A549 (cell line): ENCODE measurements around the gene FNDC10. TPM values are rescaled to one million over a fixed set of nuclear protein-coding genes. Genes with fewer than 3 reads are reported as not detected.
A peak's percentile ranks its signal among the peaks of the same experiment; 100 is the strongest.

Source experiments
- ATAC-seq, 2 experiments: fragments of 200-7000 bp in 1 of 2; fragments of >200 bp in 1 of 2; cut with Nextera tagmentation in 1 of 2; cut with Tn5 transposase in 1 of 2; 3 replicates each; pipeline versions ENCODE4 v1.8.0 to v1.9.1; 2018 to 2020; ENCODE audit warnings: mild to moderate bottlenecking in 1 of 2, moderate library complexity in 1 of 2
- CTCF ChIA-PET: fragments of 300-600 bp; sonication (Branson Sonifier 250); formaldehyde crosslinking; extraction: SDS; loops from one replicate; lab custom pipeline; 2021; ENCODE audit warnings: antibody characterized with exemption, inconsistent platforms; lab: Yijun Ruan, JAX
- POLR2A ChIA-PET: fragments of 350-600 bp; formaldehyde crosslinking; extraction: SDS; loops from one replicate; lab custom pipeline; 2021; ENCODE audit warnings: antibody characterized with exemption, inconsistent platforms; lab: Yijun Ruan, JAX
- DNase-seq, 2 experiments: peaks; one replicate each; pipeline versions ENCODE4 v3.0.0 to v3.0.0-alpha.2; 2011 to 2016; ENCODE audit warnings: low read depth in 1 of 2, low spot score in 1 of 2
- FAIRE-seq: peaks from 2 replicates; lab custom pipeline; 2011; peaks lifted over from hg19 to GRCh38; lab: Jason Lieb, UNC
- H3K27ac ChIP-seq, 2 experiments: fragments of >200 bp; sonication (Bioruptor Twin); formaldehyde crosslinking; 3 replicates each; pipeline ENCODE4 v1.5.1; 2016 to 2017
- H3K4me1 ChIP-seq: fragments of >200 bp; sonication (Bioruptor Twin); formaldehyde crosslinking; 3 replicates; pipeline ENCODE4 v1.6.1; 2016
- H3K4me2 ChIP-seq: fragments of >200 bp; sonication (Bioruptor Twin); formaldehyde crosslinking; 3 replicates; pipeline ENCODE4 v1.6.1; 2016
- H3K4me3 ChIP-seq: fragments of >200 bp; sonication (Bioruptor Twin); formaldehyde crosslinking; 3 replicates; pipeline ENCODE4 v1.5.1; 2016
- H3K9me3 ChIP-seq: fragments of >200 bp; sonication (Bioruptor Twin); formaldehyde crosslinking; 3 replicates; pipeline ENCODE4 v1.6.1; 2016
- BHLHE40 ChIP-seq: IDR thresholded peaks from 2 replicates; pipeline ENCODE4 v1.6.1; 2012; ENCODE audit warnings: low read depth, low read length, inconsistent platforms
- CBX2 ChIP-seq: fragments of 200-600 bp; sonication (generic); IDR thresholded peaks from 2 replicates; pipeline ENCODE4 v1.6.1; 2016; ENCODE audit warnings: low read depth, mild to moderate bottlenecking, borderline replicate concordance
- CHD2 ChIP-seq: fragments of 150-350 bp; IDR thresholded peaks from 2 replicates; pipeline ENCODE4 v1.6.1; 2014; ENCODE audit warnings: low read length; ENCODE audit not compliant: partially characterized antibody
- EHF ChIP-seq: fragments of 250-450 bp; sonication (Bioruptor Pico); IDR thresholded peaks from 2 replicates; pipeline ENCODE4 v1.5.0; 2020; ENCODE audit warnings: mild to moderate bottlenecking
- EP300 ChIP-seq, 2 experiments: fragments of >200 bp; sonication (Bioruptor Twin); formaldehyde crosslinking; IDR thresholded peaks; 2 replicates in 1 of 2; 3 replicates in 1 of 2; pipeline ENCODE4 v1.6.1; 2016 to 2017
- ESRRA ChIP-seq: fragments of 150-350 bp; IDR thresholded peaks from 2 replicates; pipeline ENCODE4 v1.6.1; 2014; ENCODE audit warnings: mild to moderate bottlenecking, low read length, borderline replicate concordance
- FOSB ChIP-seq: fragments of 250-450 bp; sonication (Bioruptor Pico); IDR thresholded peaks from 2 replicates; pipeline ENCODE4 v1.5.0; 2020; ENCODE audit warnings: mild to moderate bottlenecking, moderate library complexity
- FOSL2 ChIP-seq, 2 experiments: fragments of 450-650 bp in 1 of 2; fragments of >200 bp in 1 of 2; sonication (Bioruptor Twin) in 1 of 2; formaldehyde crosslinking; IDR thresholded peaks; 2 replicates each; pipeline versions ENCODE4 v1.5.0 to v1.6.1; 2016 to 2020; ENCODE audit warnings: mild to moderate bottlenecking in 1 of 2, moderate library complexity in 1 of 2
- FOXS1 ChIP-seq: fragments of 250-450 bp; sonication (Bioruptor Pico); IDR thresholded peaks from 2 replicates; pipeline ENCODE4 v1.5.0; 2020; ENCODE audit warnings: mild to moderate bottlenecking, moderate library complexity
- GATA3 ChIP-seq: IDR thresholded peaks from 2 replicates; pipeline ENCODE4 v1.6.1; 2012; ENCODE audit warnings: borderline replicate concordance
- HDAC2 ChIP-seq: fragments of 200-600 bp; sonication (generic); IDR thresholded peaks from 2 replicates; pipeline ENCODE4 v1.6.1; 2016
- HOXA7 ChIP-seq: fragments of 250-450 bp; sonication (Bioruptor Pico); IDR thresholded peaks from 2 replicates; pipeline ENCODE4 v1.5.0; 2020; ENCODE audit warnings: mild to moderate bottlenecking, moderate library complexity
- HOXB5 ChIP-seq: fragments of 250-450 bp; sonication (Bioruptor Pico); IDR thresholded peaks from 2 replicates; pipeline ENCODE4 v1.5.0; 2020; ENCODE audit warnings: mild to moderate bottlenecking, moderate library complexity
- JUN ChIP-seq, 2 experiments: fragments of >200 bp; sonication (Bioruptor Twin); formaldehyde crosslinking; IDR thresholded peaks; 2 replicates in 1 of 2; 3 replicates in 1 of 2; pipeline ENCODE4 v1.6.1; 2016 to 2017
- MAZ ChIP-seq: fragments of 150-350 bp; IDR thresholded peaks from 2 replicates; pipeline ENCODE4 v1.6.1; 2014; ENCODE audit warnings: antibody characterized with exemption, low read depth, low read length, borderline replicate concordance
- NR3C1 ChIP-seq: fragments of >200 bp; sonication (Bioruptor Twin); formaldehyde crosslinking; IDR thresholded peaks from 3 replicates; pipeline ENCODE4 v1.6.1; 2017
- POLR2A ChIP-seq: IDR thresholded peaks from 2 replicates; pipeline ENCODE4 v1.6.1; 2012; ENCODE audit warnings: mild to moderate bottlenecking, low read length
- POLR2AphosphoS2 ChIP-seq: conservative IDR thresholded peaks from 2 replicates; pipeline ENCODE4 v1.6.1; 2012; ENCODE audit warnings: low read length, improper control_type of control experiment, inconsistent platforms
- RAD21 ChIP-seq, 2 experiments: fragments of >200 bp in 1 of 2; sonication (Bioruptor Twin) in 1 of 2; formaldehyde crosslinking in 1 of 2; IDR thresholded peaks in 1 of 2; conservative IDR thresholded peaks in 1 of 2; 2 replicates in 1 of 2; 3 replicates in 1 of 2; pipeline ENCODE4 v1.6.1; 2012 to 2018; ENCODE audit warnings: inconsistent platforms in 1 of 2
- RFX5 ChIP-seq: fragments of 450-650 bp; IDR thresholded peaks from 2 replicates; pipeline ENCODE4 v1.7.1; 2014; ENCODE audit warnings: antibody characterized with exemption, mild to moderate bottlenecking, moderate library complexity
- RNF2 ChIP-seq: fragments of 200-600 bp; sonication (generic); IDR thresholded peaks from 2 replicates; pipeline ENCODE4 v1.6.1; 2016; ENCODE audit warnings: low read depth, mild to moderate bottlenecking, antibody characterized with exemption, moderate library complexity, borderline replicate concordance
- SREBF2 ChIP-seq: fragments of 450-650 bp; IDR thresholded peaks from 2 replicates; pipeline ENCODE4 v1.6.1; 2014; ENCODE audit warnings: mild to moderate bottlenecking, moderate library complexity
- ZNF302 ChIP-seq: fragments of 250-450 bp; sonication (Bioruptor Pico); IDR thresholded peaks from 2 replicates; pipeline ENCODE4 v1.9.0; 2021; ENCODE audit warnings: inconsistent platforms, mild to moderate bottlenecking, moderate library complexity
- ZSCAN20 ChIP-seq: fragments of 250-450 bp; sonication (Bioruptor Pico); IDR thresholded peaks from 2 replicates; pipeline ENCODE4 v1.8.0; 2022; ENCODE audit warnings: mild to moderate bottlenecking, moderate library complexity
- whole genome bisulfite sequencing: methylation state at CpG from one replicate; pipeline ENCODE4 v1.1.6; 2017; ENCODE audit errors: missing lambda C conversion rate; 5-methylcytosine and 5-hydroxymethylcytosine counted together
- polyA plus RNA-seq, 4 experiments: library from polyadenylated mRNA; depleted of rRNA in 3 of 4; stranded (reverse); fragments of >200 nt; fragmentation: RNase III in 1 of 4; extraction: RNeasy Plus Mini Kit Qiagen cat#74134 plus additional on column Dnase treatment in 1 of 4; gene quantifications; 2 replicates in 3 of 4; 3 replicates in 1 of 4; pipeline ENCODE4 v1.2.3, GENCODE V29; 2011 to 2017
- TF ChIP-seq, protein P1 (sequence below): fragments of 450-650 bp; IDR thresholded peaks from 2 replicates; pipeline ENCODE4 v1.6.1; 2014; ENCODE audit warnings: antibody characterized with exemption
- TF ChIP-seq, protein P2 (sequence below): IDR thresholded peaks from 2 replicates; pipeline ENCODE4 v1.6.1; 2012; ENCODE audit warnings: low read depth, borderline replicate concordance
- TF ChIP-seq, protein P3 (sequence below): fragments of 200-600 bp; sonication (generic); IDR thresholded peaks from 2 replicates; pipeline ENCODE4 v1.6.1; 2016; ENCODE audit warnings: antibody characterized with exemption, mild to moderate bottlenecking, moderate library complexity
- TF ChIP-seq, protein P4 (sequence below): fragments of 250-450 bp; sonication (Bioruptor Pico); IDR thresholded peaks from 2 replicates; pipeline ENCODE4 v1.5.0; 2021; ENCODE audit warnings: mild to moderate bottlenecking, moderate library complexity, borderline replicate concordance
- TF ChIP-seq, protein P5 (sequence below): IDR thresholded peaks from 2 replicates; pipeline ENCODE4 v1.6.1; 2012
- TF ChIP-seq, protein P6 (sequence below): fragments of >200 bp; sonication (Bioruptor Twin); formaldehyde crosslinking; IDR thresholded peaks from 3 replicates; pipeline ENCODE4 v1.6.1; 2016

Gene FNDC10
- polyA plus RNA-seq, 2 of the 4 experiments (the other 2 are of a cell fraction): 0.56 to 4.0 TPM

DNA sequence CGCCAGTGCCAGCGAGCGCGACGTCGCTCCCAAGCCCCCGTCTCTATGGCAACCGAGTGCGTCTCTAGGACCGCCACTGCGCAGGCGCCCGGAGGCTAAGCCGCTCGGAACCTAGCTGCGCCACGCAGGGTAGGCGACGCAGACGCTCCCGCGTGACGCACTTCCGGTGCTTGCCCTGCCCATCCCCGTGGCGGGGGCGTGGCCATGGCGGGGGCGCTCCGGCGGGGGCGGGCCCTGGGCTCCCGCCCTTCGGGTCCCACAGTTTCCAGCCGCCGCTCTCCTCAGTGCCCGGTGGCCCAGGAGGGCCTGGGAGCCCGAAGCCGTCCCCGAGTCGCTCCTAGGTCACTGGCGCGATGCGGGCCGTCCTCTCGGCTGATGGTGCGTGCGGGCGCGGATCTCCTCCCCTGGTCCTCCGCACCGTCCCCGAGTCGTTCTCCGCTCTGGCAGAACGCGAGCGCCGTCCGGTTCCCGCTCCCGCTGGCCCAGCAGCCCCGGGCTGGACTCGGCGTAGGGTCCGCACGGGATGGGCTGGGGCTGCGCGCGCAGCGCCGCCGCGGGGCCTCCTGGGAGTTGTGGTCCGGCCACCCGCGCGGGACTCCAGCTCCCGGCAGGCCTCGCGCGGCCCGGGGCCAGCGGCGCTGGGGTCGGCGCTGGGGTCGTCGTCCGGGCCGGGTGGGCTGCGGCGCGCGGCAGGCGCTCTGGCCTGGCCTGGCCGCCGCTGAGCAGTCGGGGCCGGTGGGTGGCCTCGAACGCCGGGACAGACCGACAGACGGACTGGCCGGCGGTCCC is 15.5 kb upstream of the FNDC10 start, which contains the start of gene MIB2:
MIB2 (plus strand) TSS at position 245 of the 789 bp plus-strand sequence. CDS start 7,953 bp downstream, outside the sequence.
- POLR2A ChIA-PET: interaction anchor here (0.6 to 1.0 kb wide), 3 partner anchors 13 to 294 kb away, joined by 3 to 9 read pairs (median 4); no protein-coding TSS in a partner anchor
- WGBS: no CpG with 5 or more reads among the region's 107 CpGs
- H3K4me2 ChIP-seq: peak within 1 kb of the TSS; percentile 93
- H3K4me1 ChIP-seq: peaks cover 17% of the 10 kb centered on the region
- peak; percentile 86 to 91 for ATAC-seq
- CTCF ChIA-PET: interaction anchor here (2.7 kb wide), 1 partner anchor 18 kb away, joined by 9 read pairs; no protein-coding TSS in a partner anchor
- FAIRE-seq: no peak
- no peaks in the 10 kb centered on the region for H3K9me3 ChIP-seq
- peak within 1 kb of the TSS; percentile 79 for H3K4me3 ChIP-seq
- H3K27ac ChIP-seq: peak within 1 kb of the TSS; percentile 98 to 99
- peak; percentile 94 for DNase-seq
- TF ChIP-seq NR3C1 (no peak), EHF (CRISPR knock-in tag) (no peak), RNF2 (no peak), ZSCAN20 (no peak), EP300 (IDR thresholded peaks at IDR 0.05) (no peak), RAD21 (conservative IDR thresholded peaks at IDR 0.05 in 1 of 2, IDR thresholded peaks at IDR 0.05 in 1 of 2) (no peak), HDAC2 (no peak), CBX2 (no peak), POLR2A (peak; percentile 59), FOXS1 (CRISPR knock-in tag) (no peak), BHLHE40 (no peak), POLR2AphosphoS2 (no peak), GATA3 (no peak), ESRRA (no peak), HOXA7 (CRISPR knock-in tag) (no peak), RFX5 (peak; percentile 90), ZNF302 (CRISPR knock-in tag) (no peak), CHD2 (no peak), SREBF2 (no peak), FOSB (CRISPR knock-in tag) (no peak), MAZ (0 out of 2 replicates have a peak, but pooled peaks have one; percentile 29), JUN (IDR thresholded peaks at IDR 0.05) (peak in 1 of 2 experiments; percentile 87; a peak in 3 of 5 replicates), HOXB5 (CRISPR knock-in tag) (no peak), FOSL2 (IDR thresholded peaks at IDR 0.05) (no peak), FOSL2 (CRISPR knock-in tag; IDR thresholded peaks at IDR 0.05) (no peak)
- TF ChIP-seq, protein P1, sequence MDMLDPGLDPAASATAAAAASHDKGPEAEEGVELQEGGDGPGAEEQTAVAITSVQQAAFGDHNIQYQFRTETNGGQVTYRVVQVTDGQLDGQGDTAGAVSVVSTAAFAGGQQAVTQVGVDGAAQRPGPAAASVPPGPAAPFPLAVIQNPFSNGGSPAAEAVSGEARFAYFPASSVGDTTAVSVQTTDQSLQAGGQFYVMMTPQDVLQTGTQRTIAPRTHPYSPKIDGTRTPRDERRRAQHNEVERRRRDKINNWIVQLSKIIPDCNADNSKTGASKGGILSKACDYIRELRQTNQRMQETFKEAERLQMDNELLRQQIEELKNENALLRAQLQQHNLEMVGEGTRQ: peak; percentile 26; the same call in 1 of the 2 replicates
- TF ChIP-seq, protein P2, sequence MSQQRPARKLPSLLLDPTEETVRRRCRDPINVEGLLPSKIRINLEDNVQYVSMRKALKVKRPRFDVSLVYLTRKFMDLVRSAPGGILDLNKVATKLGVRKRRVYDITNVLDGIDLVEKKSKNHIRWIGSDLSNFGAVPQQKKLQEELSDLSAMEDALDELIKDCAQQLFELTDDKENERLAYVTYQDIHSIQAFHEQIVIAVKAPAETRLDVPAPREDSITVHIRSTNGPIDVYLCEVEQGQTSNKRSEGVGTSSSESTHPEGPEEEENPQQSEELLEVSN: no peak
- TF ChIP-seq, protein P3, sequence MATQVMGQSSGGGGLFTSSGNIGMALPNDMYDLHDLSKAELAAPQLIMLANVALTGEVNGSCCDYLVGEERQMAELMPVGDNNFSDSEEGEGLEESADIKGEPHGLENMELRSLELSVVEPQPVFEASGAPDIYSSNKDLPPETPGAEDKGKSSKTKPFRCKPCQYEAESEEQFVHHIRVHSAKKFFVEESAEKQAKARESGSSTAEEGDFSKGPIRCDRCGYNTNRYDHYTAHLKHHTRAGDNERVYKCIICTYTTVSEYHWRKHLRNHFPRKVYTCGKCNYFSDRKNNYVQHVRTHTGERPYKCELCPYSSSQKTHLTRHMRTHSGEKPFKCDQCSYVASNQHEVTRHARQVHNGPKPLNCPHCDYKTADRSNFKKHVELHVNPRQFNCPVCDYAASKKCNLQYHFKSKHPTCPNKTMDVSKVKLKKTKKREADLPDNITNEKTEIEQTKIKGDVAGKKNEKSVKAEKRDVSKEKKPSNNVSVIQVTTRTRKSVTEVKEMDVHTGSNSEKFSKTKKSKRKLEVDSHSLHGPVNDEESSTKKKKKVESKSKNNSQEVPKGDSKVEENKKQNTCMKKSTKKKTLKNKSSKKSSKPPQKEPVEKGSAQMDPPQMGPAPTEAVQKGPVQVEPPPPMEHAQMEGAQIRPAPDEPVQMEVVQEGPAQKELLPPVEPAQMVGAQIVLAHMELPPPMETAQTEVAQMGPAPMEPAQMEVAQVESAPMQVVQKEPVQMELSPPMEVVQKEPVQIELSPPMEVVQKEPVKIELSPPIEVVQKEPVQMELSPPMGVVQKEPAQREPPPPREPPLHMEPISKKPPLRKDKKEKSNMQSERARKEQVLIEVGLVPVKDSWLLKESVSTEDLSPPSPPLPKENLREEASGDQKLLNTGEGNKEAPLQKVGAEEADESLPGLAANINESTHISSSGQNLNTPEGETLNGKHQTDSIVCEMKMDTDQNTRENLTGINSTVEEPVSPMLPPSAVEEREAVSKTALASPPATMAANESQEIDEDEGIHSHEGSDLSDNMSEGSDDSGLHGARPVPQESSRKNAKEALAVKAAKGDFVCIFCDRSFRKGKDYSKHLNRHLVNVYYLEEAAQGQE: no peak
- TF ChIP-seq, protein P4, sequence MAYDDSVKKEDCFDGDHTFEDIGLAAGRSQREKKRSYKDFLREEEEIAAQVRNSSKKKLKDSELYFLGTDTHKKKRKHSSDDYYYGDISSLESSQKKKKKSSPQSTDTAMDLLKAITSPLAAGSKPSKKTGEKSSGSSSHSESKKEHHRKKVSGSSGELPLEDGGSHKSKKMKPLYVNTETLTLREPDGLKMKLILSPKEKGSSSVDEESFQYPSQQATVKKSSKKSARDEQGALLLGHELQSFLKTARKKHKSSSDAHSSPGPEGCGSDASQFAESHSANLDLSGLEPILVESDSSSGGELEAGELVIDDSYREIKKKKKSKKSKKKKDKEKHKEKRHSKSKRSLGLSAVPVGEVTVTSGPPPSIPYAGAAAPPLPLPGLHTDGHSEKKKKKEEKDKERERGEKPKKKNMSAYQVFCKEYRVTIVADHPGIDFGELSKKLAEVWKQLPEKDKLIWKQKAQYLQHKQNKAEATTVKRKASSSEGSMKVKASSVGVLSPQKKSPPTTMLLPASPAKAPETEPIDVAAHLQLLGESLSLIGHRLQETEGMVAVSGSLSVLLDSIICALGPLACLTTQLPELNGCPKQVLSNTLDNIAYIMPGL: no peak
- TF ChIP-seq, protein P5, sequence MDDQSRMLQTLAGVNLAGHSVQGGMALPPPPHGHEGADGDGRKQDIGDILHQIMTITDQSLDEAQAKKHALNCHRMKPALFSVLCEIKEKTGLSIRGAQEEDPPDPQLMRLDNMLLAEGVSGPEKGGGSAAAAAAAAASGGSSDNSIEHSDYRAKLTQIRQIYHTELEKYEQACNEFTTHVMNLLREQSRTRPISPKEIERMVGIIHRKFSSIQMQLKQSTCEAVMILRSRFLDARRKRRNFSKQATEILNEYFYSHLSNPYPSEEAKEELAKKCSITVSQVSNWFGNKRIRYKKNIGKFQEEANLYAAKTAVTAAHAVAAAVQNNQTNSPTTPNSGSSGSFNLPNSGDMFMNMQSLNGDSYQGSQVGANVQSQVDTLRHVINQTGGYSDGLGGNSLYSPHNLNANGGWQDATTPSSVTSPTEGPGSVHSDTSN: 0 out of 2 replicates have a peak, but pooled peaks have one; percentile 31
- TF ChIP-seq, protein P6, sequence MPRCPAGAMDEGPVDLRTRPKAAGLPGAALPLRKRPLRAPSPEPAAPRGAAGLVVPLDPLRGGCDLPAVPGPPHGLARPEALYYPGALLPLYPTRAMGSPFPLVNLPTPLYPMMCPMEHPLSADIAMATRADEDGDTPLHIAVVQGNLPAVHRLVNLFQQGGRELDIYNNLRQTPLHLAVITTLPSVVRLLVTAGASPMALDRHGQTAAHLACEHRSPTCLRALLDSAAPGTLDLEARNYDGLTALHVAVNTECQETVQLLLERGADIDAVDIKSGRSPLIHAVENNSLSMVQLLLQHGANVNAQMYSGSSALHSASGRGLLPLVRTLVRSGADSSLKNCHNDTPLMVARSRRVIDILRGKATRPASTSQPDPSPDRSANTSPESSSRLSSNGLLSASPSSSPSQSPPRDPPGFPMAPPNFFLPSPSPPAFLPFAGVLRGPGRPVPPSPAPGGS: peak; percentile 72; the same call in 2 of the 3 replicates
